ENCODE data around the gene GALNT14. TPM values are rescaled to one million over a fixed set of nuclear protein-coding genes. Genes with fewer than 3 reads are reported as not detected.

The GALNT14 gene
- total and polyA plus RNA-seq, 8 donors, result 0.93 to 15.6 (median 1.4) TPM; not detected in 3

- Histone ChIP-seq H3K9me3 (no peaks in the 10 kb centered on the region), H3K27ac (no peak overlapping the region), H3K4me3 (no peak overlapping the region), H3K4me1 (no peaks in the 10 kb centered on the region), H3K36me3 (no peaks in the 10 kb centered on the region), H3K27me3 (no peaks in the 10 kb centered on the region)
- DNase-seq, result no peak
- intact Hi-C loops (cut with DNase I; ENCODE audit: low total_unique reads), result no loop called here
- no peak for TF ChIP-seq EP300 (IDR thresholded peaks at IDR 0.05)
- TF ChIP-seq POLR2AphosphoS5 (IDR thresholded peaks at IDR 0.05), result no peak
- TF ChIP-seq CTCF (IDR thresholded peaks at IDR 0.05), result no peak
- TF ChIP-seq POLR2A (IDR thresholded peaks at IDR 0.05), result no peak
Measured at GRCh38 chr2:30947686-30948085, 190.6 kb downstream of the GALNT14 start.

- no peaks in the 10 kb centered on the region for H3K27me3 ChIP-seq
- 54 to 73% (median 63%) methylated on average over 5 of the region's 5 CpGs for WGBS, 5 donors
- intact Hi-C loops (cut with DNase I; ENCODE audit: low total_unique reads), result no loop called here
- H3K4me1 ChIP-seq, result no peaks in the 10 kb centered on the region
- H3K4me3 ChIP-seq, result no peak overlapping the region
- no peak for TF ChIP-seq POLR2AphosphoS5 (IDR thresholded peaks at IDR 0.05)
- no peak for TF ChIP-seq POLR2A (IDR thresholded peaks at IDR 0.05)
- no peak for TF ChIP-seq EP300 (IDR thresholded peaks at IDR 0.05)
- TF ChIP-seq CTCF (IDR thresholded peaks at IDR 0.05), result no peak
- no peak overlapping the region for H3K27ac ChIP-seq
- H3K36me3 ChIP-seq, result no peaks in the 10 kb centered on the region
- DNase-seq, result no peak
- H3K9me3 ChIP-seq, result no peaks in the 10 kb centered on the region
Measured at GRCh38 chr2:30942419-30942818, 195.8 kb downstream of the GALNT14 start.

GRCh38 chr2:30940839-30941238 is 197.4 kb downstream of the GALNT14 start:
- Histone ChIP-seq H3K9me3 (no peaks in the 10 kb centered on the region), H3K36me3 (no peaks in the 10 kb centered on the region), H3K27ac (no peak overlapping the region), H3K4me3 (no peak overlapping the region), H3K4me1 (no peaks in the 10 kb centered on the region), H3K27me3 (no peaks in the 10 kb centered on the region)
- WGBS, 5 donors, result 54 to 80% (median 70%) methylated on average over 1 to 2 of the region's 2 CpGs
- intact Hi-C loops (cut with DNase I; ENCODE audit: low total_unique reads), result no loop called here
- DNase-seq, result no peak
- TF ChIP-seq POLR2AphosphoS5 (IDR thresholded peaks at IDR 0.05) (no peak), POLR2A (IDR thresholded peaks at IDR 0.05) (no peak), EP300 (IDR thresholded peaks at IDR 0.05) (no peak), CTCF (IDR thresholded peaks at IDR 0.05) (no peak)

GRCh38 chr2:30939364-30939763 is 198.9 kb downstream of the GALNT14 start:
- H3K9me3 ChIP-seq, result no peaks in the 10 kb centered on the region
- H3K4me1 ChIP-seq, result no peaks in the 10 kb centered on the region
- H3K27me3 ChIP-seq, result no peaks in the 10 kb centered on the region
- TF ChIP-seq CTCF (IDR thresholded peaks at IDR 0.05), result no peak
- no peak for TF ChIP-seq POLR2AphosphoS5 (IDR thresholded peaks at IDR 0.05)
- no peak for TF ChIP-seq EP300 (IDR thresholded peaks at IDR 0.05)
- TF ChIP-seq POLR2A (IDR thresholded peaks at IDR 0.05), result no peak
- DNase-seq, result no peak
- H3K27ac ChIP-seq, result no peak overlapping the region
- 68 to 84% (median 75%) methylated on average over 4 of the region's 4 CpGs for WGBS, 5 donors
- H3K4me3 ChIP-seq, result no peak overlapping the region
- H3K36me3 ChIP-seq, result no peaks in the 10 kb centered on the region
- intact Hi-C loops (cut with DNase I; ENCODE audit: low total_unique reads), result no loop called here
